Activated T-cell treated with anti-CD3 and anti-CD28 coated beads, Interleukin-2, amount 50 U/mL, for 4 hours (primary cell): ENCODE results near the gene CARHSP1. TPM values are rescaled to one million over a fixed set of nuclear protein-coding genes. Genes with fewer than 3 reads are reported as not detected.

Experiments
- ATAC-seq, 2 donors: fragments of 200-7000 bp; cut with Tn5 transposase; one replicate each; pipeline ENCODE4 v1.10.0; 2021
- DNase-seq: peaks from one replicate; pipeline ENCODE4 v3.0.0-alpha.2; 2020
- H3K27me3 Mint-ChIP-seq: one replicate; pipeline ENCODE4 v1.8.0; 2021; ENCODE audit warnings: low read depth, mixed read lengths
- H3K36me3 Mint-ChIP-seq: one replicate; pipeline ENCODE4 v1.8.0; 2022; ENCODE audit warnings: mixed read lengths; ENCODE audit not compliant: insufficient read depth
- H3K4me1 Mint-ChIP-seq: one replicate; pipeline ENCODE4 v1.8.0; 2021; ENCODE audit warnings: low read depth, mixed read lengths
- H3K4me3 Mint-ChIP-seq: one replicate; pipeline ENCODE4 v1.8.0; 2021; ENCODE audit warnings: mild to moderate bottlenecking, moderate library complexity, mixed read lengths
- H3K9me3 Mint-ChIP-seq: one replicate; pipeline ENCODE4 v1.8.0; 2021; ENCODE audit warnings: mixed read lengths
- total RNA-seq, 3 donors: library from RNA; stranded (reverse); gene quantifications; one replicate each; pipeline ENCODE4 v1.2.1, GENCODE V29; 2021

Gene CARHSP1
- total RNA-seq, 3 donors from 2014 or later, result 14.7 to 17.8 (median 16.8) TPM

GRCh38 chr16:8869212-8869987 is 594 bp upstream of the CARHSP1 start:
- Mint-ChIP-seq H3K4me1 (peaks cover 46% of the 10 kb centered on the region), H3K27me3 (no peaks in the 10 kb centered on the region), H3K9me3 (no peaks in the 10 kb centered on the region), H3K36me3 (no peaks in the 10 kb centered on the region), H3K4me3 (peak overlapping the region; percentile 84)
- no peak for ATAC-seq
- DNase-seq, result no peak

GRCh38 chr16:8867932-8868415 is 832 bp downstream of the CARHSP1 start:
- no peak for DNase-seq
- Mint-ChIP-seq H3K36me3 (no peaks in the 10 kb centered on the region), H3K27me3 (no peaks in the 10 kb centered on the region), H3K4me1 (peaks cover 48% of the 10 kb centered on the region), H3K9me3 (no peaks in the 10 kb centered on the region), H3K4me3 (peak overlapping the region; percentile 91)
- peak; percentile 1 for ATAC-seq

- H3K36me3 Mint-ChIP-seq, result no peaks in the 10 kb centered on the region
- H3K9me3 Mint-ChIP-seq, result no peaks in the 10 kb centered on the region
- H3K27me3 Mint-ChIP-seq, result no peaks in the 10 kb centered on the region
- no peak for DNase-seq
- peak in 1 of 2 donors; percentile 0 for ATAC-seq
- peak overlapping the region; percentile 91 for H3K4me3 Mint-ChIP-seq
- H3K4me1 Mint-ChIP-seq, result peaks cover 48% of the 10 kb centered on the region
Observed at GRCh38 chr16:8867216-8867931, 1.4 kb downstream of the CARHSP1 start.

GRCh38 chr16:8866884-8867215 is 2.0 kb downstream of the CARHSP1 start:
- Mint-ChIP-seq H3K9me3 (no peaks in the 10 kb centered on the region), H3K4me3 (peak overlapping the region; percentile 91), H3K27me3 (no peaks in the 10 kb centered on the region), H3K4me1 (peaks cover 52% of the 10 kb centered on the region), H3K36me3 (no peaks in the 10 kb centered on the region)
- DNase-seq (no peak), ATAC-seq (no peak)

- Mint-ChIP-seq H3K27me3 (no peaks in the 10 kb centered on the region), H3K9me3 (no peaks in the 10 kb centered on the region), H3K4me1 (peaks cover 51% of the 10 kb centered on the region), H3K36me3 (no peaks in the 10 kb centered on the region), H3K4me3 (peak overlapping the region; percentile 44)
- ATAC-seq (no peak), DNase-seq (no peak)
Observed at GRCh38 chr16:8866118-8866883, 2.5 kb downstream of the CARHSP1 start.

GRCh38 chr16:8865145-8865882 is 3.5 kb downstream of the CARHSP1 start:
- Mint-ChIP-seq H3K4me3 (no peak overlapping the region), H3K4me1 (peaks cover 43% of the 10 kb centered on the region), H3K9me3 (no peaks in the 10 kb centered on the region), H3K36me3 (no peaks in the 10 kb centered on the region), H3K27me3 (no peaks in the 10 kb centered on the region)
- ATAC-seq (no peak), DNase-seq (no peak)

- H3K4me3 Mint-ChIP-seq, result no peak overlapping the region
- no peaks in the 10 kb centered on the region for H3K9me3 Mint-ChIP-seq
- ATAC-seq, result no peak
- H3K36me3 Mint-ChIP-seq, result no peaks in the 10 kb centered on the region
- H3K27me3 Mint-ChIP-seq, result no peaks in the 10 kb centered on the region
- H3K4me1 Mint-ChIP-seq, result peaks cover 40% of the 10 kb centered on the region
- no peak for DNase-seq
Observed at GRCh38 chr16:8864480-8865110, 4.2 kb downstream of the CARHSP1 start.

GRCh38 chr16:8863594-8864424 is 5.0 kb downstream of the CARHSP1 start:
- peaks cover 35% of the 10 kb centered on the region for H3K4me1 Mint-ChIP-seq
- H3K36me3 Mint-ChIP-seq, result peaks cover under 1% of the 10 kb centered on the region
- no peaks in the 10 kb centered on the region for H3K27me3 Mint-ChIP-seq
- no peak for DNase-seq
- no peaks in the 10 kb centered on the region for H3K9me3 Mint-ChIP-seq
- H3K4me3 Mint-ChIP-seq, result no peak overlapping the region
- no peak for ATAC-seq

- H3K9me3 Mint-ChIP-seq, result no peaks in the 10 kb centered on the region
- H3K4me3 Mint-ChIP-seq, result no peak overlapping the region
Observed at GRCh38 chr16:8862309-8863130, 6.3 kb downstream of the CARHSP1 start.

GRCh38 chr16:8861563-8862308 is 7.1 kb downstream of the CARHSP1 start:
- Mint-ChIP-seq H3K36me3 (peaks cover 8% of the 10 kb centered on the region), H3K4me3 (no peak overlapping the region), H3K27me3 (no peaks in the 10 kb centered on the region), H3K4me1 (peaks cover 25% of the 10 kb centered on the region), H3K9me3 (no peaks in the 10 kb centered on the region)
- DNase-seq (no peak), ATAC-seq (no peak)

More at GRCh38 chr16:8862309-8863130, 6.3 kb downstream of the CARHSP1 start:
- Mint-ChIP-seq H3K27me3 (no peaks in the 10 kb centered on the region), H3K4me1 (peaks cover 31% of the 10 kb centered on the region), H3K36me3 (peaks cover 8% of the 10 kb centered on the region)
- ATAC-seq (no peak), DNase-seq (no peak)

GRCh38 chr16:8859913-8860881 is 8.6 kb downstream of the CARHSP1 start:
- Mint-ChIP-seq H3K27me3 (no peaks in the 10 kb centered on the region), H3K4me1 (peaks cover 21% of the 10 kb centered on the region), H3K4me3 (no peak overlapping the region), H3K36me3 (peaks cover 15% of the 10 kb centered on the region), H3K9me3 (no peaks in the 10 kb centered on the region)
- ATAC-seq (no peak), DNase-seq (no peak)
